Lower leg skin (tissue), 3 donors: Measurements from ENCODE around the gene SORCS2.

Source experiments
- CTCF ChIP-seq, 3 donors: fragments of 450-650 bp; IDR thresholded peaks; one replicate each; pipeline ENCODE4 v1.5.1; 2016; ENCODE audit warnings: antibody characterized with exemption in 3 of 3, mild to moderate bottlenecking in 3 of 3, moderate library complexity in 2 of 3
- POLR2A ChIP-seq, 2 donors: fragments of 450-650 bp; IDR thresholded peaks; one replicate each; pipeline ENCODE4 v1.6.1; 2016 to 2017; ENCODE audit warnings: antibody characterized with exemption in 2 of 2, mild to moderate bottlenecking in 1 of 2, moderate library complexity in 1 of 2

DNA sequence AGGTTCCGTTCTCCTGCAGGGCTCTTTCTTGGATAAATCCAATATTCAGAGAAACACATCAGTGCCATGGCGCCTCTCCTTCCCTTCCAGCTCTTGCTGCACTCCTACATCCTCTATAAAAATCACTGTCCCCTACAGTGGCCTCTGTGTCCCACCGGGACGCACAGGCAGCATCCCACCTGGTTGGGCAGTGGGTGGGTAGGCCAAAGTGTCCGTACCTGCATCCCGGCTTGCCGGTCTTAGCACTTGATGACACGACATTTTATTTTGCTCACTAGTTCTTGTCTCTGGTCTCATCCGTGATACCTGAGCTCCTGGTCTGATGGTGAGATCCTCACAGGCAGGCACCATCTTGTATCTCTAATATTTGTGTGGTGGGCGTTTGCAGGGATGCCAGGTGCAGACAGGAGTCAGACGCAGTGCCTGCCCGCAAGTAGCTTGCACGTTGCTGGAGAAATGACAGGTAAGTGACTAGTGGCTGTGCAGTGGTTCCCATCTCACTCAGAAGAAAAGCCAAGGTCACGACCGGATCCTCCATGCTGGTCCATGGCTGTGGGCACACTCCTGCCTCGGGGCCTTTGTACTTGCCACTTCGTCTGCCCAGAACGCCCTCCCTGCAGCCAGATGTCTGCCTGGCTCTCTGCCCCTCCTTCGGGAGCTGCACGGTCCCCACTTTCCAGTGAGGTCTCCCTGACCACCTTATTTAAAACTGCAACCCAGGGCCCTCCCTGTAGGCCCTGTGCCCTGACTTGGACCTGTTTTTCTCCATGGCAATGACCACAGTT lies 109.7 kb downstream of the SORCS2 start:
- TF ChIP-seq CTCF (IDR thresholded peaks at IDR 0.05): no peak
- no peak for TF ChIP-seq POLR2A (IDR thresholded peaks at IDR 0.05)
